Breast epithelium (tissue), 3 donors: ENCODE data around the gene DLG1.

Source experiments
- POLR2AphosphoS5 ChIP-seq, 3 donors: sonication (generic); formaldehyde crosslinking; IDR thresholded peaks; one replicate each; pipeline ENCODE4 v1.6.1; 2017; ENCODE audit warnings: antibody characterized with exemption in 3 of 3
- TF ChIP-seq, protein P1 (sequence below), 3 donors: fragments of 450-650 bp; IDR thresholded peaks; one replicate each; pipeline ENCODE4 v1.5.1; 2016 to 2017; ENCODE audit warnings: antibody characterized with exemption in 3 of 3, mild to moderate bottlenecking in 3 of 3, moderate library complexity in 3 of 3

DNA sequence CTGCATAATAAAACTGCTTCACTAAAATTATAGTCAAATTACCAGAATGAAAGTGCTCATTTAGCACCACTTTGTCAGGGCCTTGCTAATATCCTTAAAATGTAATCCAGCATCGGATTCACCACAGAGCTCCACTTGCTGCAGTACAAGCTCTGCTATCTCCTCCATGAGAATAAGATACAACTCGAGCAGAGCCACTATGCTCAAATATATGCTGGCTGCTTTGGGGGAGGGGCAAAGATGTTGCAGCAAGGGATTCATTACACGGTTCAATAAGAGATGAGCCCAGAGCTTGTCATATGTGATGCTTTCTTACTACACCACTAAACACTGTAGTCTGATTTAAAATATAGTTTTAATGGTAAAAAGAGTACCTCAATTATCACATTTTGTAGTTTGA lies 72.2 kb downstream of the DLG1 start:
- TF ChIP-seq, protein P1, sequence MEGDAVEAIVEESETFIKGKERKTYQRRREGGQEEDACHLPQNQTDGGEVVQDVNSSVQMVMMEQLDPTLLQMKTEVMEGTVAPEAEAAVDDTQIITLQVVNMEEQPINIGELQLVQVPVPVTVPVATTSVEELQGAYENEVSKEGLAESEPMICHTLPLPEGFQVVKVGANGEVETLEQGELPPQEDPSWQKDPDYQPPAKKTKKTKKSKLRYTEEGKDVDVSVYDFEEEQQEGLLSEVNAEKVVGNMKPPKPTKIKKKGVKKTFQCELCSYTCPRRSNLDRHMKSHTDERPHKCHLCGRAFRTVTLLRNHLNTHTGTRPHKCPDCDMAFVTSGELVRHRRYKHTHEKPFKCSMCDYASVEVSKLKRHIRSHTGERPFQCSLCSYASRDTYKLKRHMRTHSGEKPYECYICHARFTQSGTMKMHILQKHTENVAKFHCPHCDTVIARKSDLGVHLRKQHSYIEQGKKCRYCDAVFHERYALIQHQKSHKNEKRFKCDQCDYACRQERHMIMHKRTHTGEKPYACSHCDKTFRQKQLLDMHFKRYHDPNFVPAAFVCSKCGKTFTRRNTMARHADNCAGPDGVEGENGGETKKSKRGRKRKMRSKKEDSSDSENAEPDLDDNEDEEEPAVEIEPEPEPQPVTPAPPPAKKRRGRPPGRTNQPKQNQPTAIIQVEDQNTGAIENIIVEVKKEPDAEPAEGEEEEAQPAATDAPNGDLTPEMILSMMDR (IDR thresholded peaks at IDR 0.05), result no peak
- no peak for TF ChIP-seq POLR2AphosphoS5 (IDR thresholded peaks at IDR 0.05)
